LNCaP clone FGC (cell line): ENCODE measurements around the gene FGGY.

Experiments
- DNase-seq: peaks from one replicate; pipeline ENCODE4 v3.0.0-alpha.2; 2011; ENCODE audit warnings: low read depth
- H3K4me3 ChIP-seq: 2 replicates; pipeline ENCODE4 v1.5.1; 2011; ENCODE audit warnings: mild to moderate bottlenecking, low read depth, low read length, control low read depth
- CTCF ChIP-seq: IDR thresholded peaks from 2 replicates; pipeline ENCODE4 v1.5.1; 2012; ENCODE audit warnings: mild to moderate bottlenecking; ENCODE audit not compliant: control insufficient read depth, insufficient read depth; ENCODE audit errors: extremely low read depth

Gene FGGY

GRCh38 chr1:59539961-59540681 is 243.2 kb downstream of the FGGY start:
- H3K4me3 ChIP-seq = no peak overlapping the region
- TF ChIP-seq CTCF = no peak
- DNase-seq = no peak

- no peak for DNase-seq
- no peak overlapping the region for H3K4me3 ChIP-seq
- TF ChIP-seq CTCF = no peak
These were observed 244.3 kb downstream of the FGGY start for GRCh38 chr1:59541161-59541560.

- no peak overlapping the region for H3K4me3 ChIP-seq
- DNase-seq = no peak
- TF ChIP-seq CTCF = no peak
These were observed 245.0 kb downstream of the FGGY start for GRCh38 chr1:59541891-59542290.

GRCh38 chr1:59543211-59543668 is 246.3 kb downstream of the FGGY start:
- no peak for DNase-seq
- no peak overlapping the region for H3K4me3 ChIP-seq

GRCh38 chr1:59544615-59545293 is 247.9 kb downstream of the FGGY start:
- DNase-seq = no peak
- no peak overlapping the region for H3K4me3 ChIP-seq
- TF ChIP-seq CTCF = no peak

More at GRCh38 chr1:59543211-59543668, 246.3 kb downstream of the FGGY start:
- TF ChIP-seq CTCF = no peak

- H3K4me3 ChIP-seq = no peak overlapping the region
- TF ChIP-seq CTCF = no peak
- DNase-seq = no peak
These were observed 248.9 kb downstream of the FGGY start for GRCh38 chr1:59545830-59546229.
